ELF-1 (cell line): ENCODE results near the gene CD99.
A peak's percentile ranks its signal among the peaks of the same experiment; 100 is the strongest.

Source experiments
- DNase-seq: peaks from one replicate; pipeline ENCODE4 v3.0.0-alpha.2; 2016; ENCODE audit warnings: low read depth, low spot score

CD99 gene

GRCh38 chrX:2698604-2699003 is 7.5 kb downstream of the CD99 start:
- DNase-seq = no peak

DNA sequence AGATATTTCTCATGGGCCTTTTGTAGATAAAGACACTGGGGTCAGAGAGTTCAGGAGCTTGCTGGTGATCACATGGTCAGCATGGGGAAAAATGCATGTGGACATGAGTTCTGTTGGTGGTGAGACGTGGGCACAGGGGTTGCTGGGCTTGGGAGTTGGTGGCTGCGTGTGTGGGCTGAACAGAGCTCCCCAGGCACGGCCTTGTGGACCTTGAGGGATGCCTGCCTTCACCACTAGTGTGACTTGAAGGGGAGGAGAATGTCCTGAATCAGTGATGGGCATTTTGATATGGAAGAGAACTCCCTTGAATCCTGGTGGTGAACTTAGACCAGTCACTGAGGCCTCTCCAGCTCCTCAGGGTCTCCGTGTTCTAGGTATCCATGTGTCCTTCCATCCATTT is 8.9 kb downstream of the CD99 start:
- no peak for DNase-seq

GRCh38 chrX:2700405-2701320 is 9.6 kb downstream of the CD99 start:
- DNase-seq = no peak

DNA sequence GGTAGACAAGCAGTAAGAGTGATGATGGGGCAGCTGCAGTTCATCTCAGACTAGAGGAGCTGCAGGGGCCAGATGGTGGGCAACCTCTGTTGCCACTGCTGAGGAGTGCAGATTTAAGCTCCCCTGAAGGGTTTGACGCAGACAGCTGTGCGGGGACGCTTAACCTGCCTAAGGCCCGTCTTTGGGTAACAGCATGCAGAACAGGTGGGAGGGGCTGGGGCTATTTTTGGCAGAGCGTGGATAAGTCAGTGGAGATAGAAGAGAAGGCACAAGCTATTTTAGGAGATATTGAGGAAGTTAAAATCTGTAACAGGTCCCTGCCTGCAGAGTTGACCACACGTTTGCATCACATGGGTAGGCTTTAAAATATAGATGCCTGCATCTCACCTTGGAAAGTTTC is 10.5 kb downstream of the CD99 start:
- no peak for DNase-seq

DNA sequence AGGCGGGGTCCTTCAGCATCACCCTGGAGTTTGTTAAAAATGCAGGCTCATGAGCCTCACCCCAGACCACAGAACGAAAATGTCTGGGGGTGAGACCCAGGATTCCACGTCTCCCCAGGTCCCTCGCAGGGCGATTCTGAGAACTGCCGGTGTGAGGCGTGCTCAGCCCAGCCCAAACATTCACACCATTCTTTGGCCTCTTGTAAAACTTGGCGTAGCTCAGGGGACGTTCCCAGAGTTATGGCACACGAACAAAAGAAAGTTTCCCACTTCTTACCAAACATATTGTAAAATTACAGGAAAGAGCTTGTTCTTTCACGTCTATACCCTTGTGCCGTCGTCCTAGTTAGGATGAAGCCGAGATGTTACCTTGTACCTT is 12.9 kb downstream of the CD99 start:
- DNase-seq = no peak

GRCh38 chrX:2705046-2705832 is 14.1 kb downstream of the CD99 start:
- no peak for DNase-seq

DNA sequence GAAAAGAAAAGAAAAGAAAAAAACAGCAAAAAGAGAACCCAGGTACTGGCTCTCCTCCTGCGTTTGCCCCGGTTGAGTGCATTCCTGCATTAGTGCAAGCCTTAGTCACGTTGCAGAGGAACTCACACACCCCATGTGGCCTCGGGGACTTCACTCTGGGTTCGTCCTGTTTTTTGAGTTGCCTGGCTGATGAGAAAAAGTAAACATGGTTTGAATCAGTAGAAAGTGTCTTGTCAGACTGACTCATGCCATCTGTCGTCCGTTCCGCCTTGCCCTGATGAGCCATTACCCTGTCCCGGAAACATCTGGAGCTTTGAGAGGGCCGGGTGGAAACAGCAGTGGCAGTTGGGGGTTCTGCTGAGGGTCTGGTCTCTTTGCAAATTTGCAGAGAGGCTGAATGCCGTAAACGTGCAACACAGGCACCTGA is 16.3 kb downstream of the CD99 start:
- DNase-seq = peak; percentile 90

DNA sequence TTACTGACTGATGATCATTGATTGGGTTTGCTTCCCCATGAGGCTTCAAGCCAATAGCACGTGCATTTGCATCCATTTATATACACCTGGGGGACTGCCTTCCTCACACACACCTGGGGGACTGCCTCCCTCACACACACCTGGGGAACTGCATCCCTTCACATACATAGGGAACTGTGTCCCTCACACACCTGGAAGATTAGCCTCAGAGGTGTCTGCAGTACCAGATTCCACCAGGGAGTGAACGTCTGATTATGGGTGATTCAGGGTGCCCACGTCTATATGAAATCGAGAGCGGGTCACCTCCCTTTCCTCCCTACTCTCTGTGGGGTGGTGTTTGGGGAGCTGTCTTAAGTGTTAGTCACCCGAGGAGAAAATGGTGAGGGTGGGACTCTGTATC is 16.9 kb downstream of the CD99 start:
- DNase-seq = no peak

DNA sequence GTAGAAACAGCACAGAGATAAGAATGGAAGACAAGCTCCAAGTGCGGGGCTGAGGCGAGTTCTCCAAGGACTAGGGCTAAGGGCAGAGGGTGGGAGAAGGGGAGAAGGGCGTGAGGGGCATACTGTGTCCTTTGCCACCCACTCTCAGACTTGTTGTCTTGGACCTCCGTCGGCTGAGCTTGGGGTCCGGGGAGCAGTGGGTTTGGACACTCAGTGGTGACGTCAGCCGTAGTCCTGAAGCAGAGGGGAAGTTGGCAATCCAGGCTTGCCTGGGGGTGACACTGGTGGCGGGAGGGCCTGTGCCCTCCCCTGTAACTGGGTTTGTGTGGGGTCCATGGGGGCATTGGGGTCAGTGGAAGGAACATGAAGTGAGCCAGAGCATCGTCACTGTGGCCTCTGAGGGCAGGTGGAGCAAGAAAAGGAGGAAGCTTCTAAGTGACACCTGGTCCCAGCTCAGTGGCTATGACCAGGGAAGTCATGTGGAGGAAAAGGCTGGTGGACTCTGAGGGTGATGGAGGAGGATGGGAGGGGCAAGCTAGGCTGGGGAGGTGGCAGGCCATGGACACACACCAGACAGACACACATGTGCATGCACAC is 17.6 kb downstream of the CD99 start:
- no peak for DNase-seq

DNA sequence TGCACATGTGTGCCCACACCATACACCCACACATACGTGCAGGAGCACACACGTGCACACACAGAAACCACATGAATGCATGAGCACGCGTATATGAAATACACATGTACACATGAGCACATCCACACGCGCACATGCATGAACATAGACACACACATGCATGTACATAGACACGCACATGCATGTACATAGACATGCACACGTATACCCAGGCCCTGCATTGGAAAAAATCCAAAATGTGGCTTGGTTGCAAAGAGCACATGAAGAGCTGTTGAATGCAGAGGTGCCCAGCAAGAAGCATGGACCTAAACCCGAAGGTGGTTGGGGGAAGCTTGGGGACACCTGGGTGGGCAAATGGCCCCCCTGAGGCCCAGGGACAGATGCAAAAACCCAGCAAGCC is 18.5 kb downstream of the CD99 start:
- DNase-seq = no peak

DNA sequence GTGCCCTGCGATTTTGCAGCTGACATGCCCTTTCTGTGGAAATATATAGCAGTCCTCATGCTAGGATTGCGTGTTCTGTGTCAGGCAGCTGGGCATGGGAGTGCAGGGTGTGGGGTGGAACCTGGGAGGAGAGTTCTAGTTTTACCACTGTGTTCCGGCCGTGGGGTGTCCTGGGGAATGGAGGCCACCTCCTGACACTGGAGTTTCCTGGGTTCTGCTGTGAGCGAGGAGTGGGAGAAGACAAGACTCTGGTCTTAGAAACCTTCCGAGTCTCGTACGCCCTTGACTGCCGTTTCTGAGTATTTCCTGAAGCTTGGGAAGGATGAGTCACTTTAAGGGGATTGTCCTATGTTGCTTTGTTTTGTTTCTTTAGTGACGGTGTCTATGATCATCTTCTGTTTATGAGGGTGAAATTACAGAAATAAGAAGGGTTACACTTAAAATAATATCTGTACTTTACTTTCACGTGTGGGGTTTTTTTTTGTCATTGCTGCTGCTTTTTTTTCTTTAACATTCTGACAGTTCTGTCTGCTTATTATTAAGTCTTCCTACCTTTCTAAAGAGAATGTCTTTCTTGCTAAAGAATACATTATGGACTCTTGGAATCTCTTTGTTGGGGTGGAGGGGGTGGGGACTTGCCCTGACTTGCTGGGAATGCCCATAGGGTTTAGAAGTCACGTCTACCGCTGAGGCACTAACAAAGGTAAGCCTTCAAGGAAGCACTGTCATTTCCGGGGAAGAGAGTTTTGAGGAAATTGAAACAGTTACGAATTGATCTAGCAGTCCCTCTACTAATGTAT is 19.1 kb downstream of the CD99 start:
- DNase-seq = peak; percentile 60

- no peak for DNase-seq
These were observed 20.3 kb downstream of the CD99 start for GRCh38 chrX:2711441-2711840.

DNA sequence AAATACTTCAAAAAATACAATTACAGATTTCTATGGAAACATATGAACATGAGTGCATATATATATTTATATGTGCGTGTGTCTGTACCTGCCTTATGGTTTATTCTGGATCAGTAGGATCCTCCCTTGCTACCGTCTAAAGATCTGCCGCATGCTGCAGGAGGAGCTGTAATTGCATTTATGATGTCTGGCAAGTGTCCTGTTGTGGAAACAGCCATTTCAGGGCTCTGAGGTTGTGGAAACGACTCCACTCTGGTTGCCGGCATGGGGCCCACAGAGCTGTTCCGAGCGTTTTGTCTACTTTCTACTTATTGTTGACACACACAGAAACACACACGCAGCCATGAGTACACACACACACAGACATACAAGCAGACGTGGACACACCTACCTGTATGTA is 21.3 kb downstream of the CD99 start:
- DNase-seq = no peak

DNA sequence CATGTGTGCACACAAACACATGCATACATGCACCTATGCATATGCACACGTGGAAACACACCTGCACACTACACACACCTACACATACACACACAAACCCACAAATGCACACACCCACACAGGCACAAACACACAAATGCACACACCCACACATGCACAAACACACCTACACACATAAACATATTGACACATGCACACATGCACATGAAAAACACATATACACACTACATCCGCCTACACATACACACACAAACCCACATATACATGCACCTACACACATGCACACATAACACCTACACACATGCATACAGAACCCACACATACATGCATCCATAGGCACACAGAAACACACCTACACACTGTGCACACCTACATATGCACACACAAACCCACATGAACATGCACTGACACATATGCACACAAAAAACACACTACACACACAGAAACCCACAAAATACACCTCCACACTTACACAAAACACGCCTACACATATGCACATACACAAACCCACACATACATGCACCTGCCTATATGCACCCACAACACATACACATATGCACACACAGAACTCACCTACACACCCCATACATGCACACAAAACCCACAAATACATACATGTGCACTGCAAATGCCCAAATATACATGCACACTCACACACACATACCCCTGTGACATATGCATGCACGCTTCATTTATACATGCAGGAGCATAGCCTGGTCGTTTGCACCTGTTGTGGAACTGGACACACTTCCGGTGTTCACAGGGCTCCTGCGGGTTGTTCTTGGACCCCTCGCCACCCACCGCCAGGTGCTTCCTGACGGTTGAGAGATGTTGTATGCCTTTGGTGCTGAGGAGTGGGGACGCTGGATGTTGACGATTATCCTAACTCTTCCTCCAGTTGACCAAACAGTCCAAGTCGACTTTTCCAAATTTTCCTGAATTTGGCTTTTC is 22.1 kb downstream of the CD99 start:
- DNase-seq = no peak

GRCh38 chrX:2714551-2714950 is 23.5 kb downstream of the CD99 start:
- no peak for DNase-seq

- peak; percentile 80 for DNase-seq
These were observed 24.0 kb downstream of the CD99 start for GRCh38 chrX:2715066-2715600.

DNA sequence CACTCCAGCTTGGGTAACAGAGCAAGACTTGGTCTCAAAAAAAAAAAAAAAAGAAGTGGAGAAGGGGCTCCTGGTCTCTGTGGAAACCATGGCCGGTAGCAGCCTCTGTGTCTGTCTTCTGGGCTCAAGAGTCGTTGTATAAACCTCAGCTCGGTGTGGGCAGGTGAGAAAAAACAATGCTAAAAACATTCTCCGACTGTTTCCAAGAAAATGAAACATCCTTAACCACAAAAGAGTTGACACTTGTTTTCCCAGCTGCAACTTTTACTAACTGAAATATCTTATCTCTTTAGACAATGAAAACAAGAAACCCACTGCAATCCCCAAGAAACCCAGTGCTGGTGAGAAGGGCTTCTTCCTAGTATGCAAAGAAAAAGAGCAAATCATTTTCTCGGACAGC is 26.2 kb downstream of the CD99 start:
- DNase-seq = no peak

GRCh38 chrX:2718821-2719220 is 27.7 kb downstream of the CD99 start:
- DNase-seq = no peak

- DNase-seq = no peak
These were observed 28.8 kb downstream of the CD99 start for GRCh38 chrX:2719774-2720447.
